GM21528 (cell line): ENCODE results near the gene FANCG.

Experiments
- ATAC-seq: cut with Tn5 transposase; IDR thresholded peaks from one replicate; pipeline ENCODE4 v1.9.1; 2021; ENCODE audit warnings: mild to moderate bottlenecking, moderate library complexity; ENCODE audit not compliant: unreplicated experiment, low FRiP score

The FANCG gene

DNA sequence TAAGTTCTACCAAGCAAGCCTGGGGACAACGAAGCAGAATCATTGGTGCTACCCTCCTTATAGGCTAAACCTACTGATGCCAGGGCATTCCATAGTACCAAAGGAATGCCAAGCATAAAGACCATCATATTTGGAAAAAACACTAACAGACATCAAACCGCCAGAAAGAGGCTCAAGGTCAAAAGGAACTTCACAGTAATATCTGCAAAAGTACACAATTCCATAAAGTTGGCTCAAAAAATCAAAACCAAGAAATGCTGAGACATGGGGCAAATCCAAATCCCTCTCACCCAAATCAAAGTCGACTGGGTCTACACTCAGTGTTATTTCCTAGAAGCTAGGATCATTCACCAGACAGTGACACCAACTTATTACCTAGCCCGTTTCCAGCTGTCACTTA, 10.7 kb downstream of the FANCG start:
- ATAC-seq: no peak

DNA sequence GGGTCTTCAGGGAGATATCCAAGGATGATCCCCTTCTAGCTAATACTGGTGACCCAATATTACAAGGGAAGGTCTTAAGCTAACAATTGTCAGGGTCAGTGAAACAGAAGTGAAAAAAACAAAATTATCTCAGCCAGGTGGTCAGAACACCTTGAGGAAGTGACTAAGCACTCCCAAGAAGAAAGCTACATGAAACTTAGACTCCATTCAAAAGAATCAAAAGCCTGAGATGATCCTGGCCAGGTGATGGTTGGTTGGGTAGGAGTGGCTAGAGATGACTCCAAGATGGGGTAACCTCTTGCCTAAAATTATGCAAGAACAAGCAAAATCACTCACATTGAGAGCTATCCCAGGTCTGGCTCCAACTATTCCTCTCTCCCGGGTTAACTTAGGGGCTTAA, 12.7 kb downstream of the FANCG start:
- no peak for ATAC-seq

DNA sequence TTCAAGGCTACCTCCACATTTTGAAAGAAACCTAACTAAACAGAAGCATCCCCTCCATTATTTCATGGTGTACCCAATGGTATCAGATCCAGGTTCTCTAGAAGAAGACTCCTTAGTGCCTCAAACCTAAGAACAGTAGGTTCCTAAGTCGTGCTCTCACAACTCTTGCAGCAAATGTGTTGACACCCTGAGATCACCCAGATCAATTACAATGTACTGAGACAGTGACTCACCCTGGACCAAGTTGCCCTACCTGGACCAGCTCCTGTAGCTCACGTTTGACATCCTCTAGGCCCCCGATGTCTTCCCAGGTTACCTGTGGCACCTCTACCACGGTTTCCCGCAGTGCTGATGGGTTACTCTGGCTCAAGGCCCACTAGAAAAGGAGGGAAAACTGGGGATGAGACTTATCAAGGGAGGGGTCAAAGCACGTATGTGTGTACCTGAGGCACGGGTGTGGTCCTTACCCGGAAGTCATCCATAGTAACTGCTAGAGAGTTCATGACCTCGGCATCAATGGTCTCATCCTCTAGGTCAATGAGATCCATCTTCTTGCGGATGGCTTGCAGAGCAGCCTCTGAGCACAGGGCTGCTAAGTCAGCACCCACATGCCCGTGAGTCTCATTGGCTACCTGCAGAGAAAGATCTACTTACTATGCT, 19.1 kb downstream of the FANCG start:
- ATAC-seq: no peak

DNA sequence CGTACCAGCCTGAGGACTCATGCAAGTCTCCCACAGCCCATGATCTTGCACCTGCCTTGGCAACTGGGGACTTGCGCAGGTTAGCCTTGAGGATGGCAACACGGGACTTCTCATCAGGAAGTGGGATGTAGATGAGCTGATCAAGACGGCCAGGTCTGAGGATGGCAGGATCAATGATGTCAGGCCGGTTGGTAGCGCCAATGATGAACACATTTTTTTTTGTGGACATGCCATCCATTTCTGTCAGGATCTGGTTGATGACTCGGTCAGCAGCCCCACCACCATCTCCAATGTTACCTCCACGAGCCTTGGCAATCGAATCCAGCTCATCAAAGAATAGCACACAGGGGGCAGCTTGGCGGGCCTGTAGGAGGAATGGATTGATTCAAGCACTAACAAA, 20.3 kb downstream of the FANCG start:
- ATAC-seq: no peak

- ATAC-seq: no peak
These were observed 22.5 kb downstream of the FANCG start for GRCh38 chr9:35057271-35057620.

DNA sequence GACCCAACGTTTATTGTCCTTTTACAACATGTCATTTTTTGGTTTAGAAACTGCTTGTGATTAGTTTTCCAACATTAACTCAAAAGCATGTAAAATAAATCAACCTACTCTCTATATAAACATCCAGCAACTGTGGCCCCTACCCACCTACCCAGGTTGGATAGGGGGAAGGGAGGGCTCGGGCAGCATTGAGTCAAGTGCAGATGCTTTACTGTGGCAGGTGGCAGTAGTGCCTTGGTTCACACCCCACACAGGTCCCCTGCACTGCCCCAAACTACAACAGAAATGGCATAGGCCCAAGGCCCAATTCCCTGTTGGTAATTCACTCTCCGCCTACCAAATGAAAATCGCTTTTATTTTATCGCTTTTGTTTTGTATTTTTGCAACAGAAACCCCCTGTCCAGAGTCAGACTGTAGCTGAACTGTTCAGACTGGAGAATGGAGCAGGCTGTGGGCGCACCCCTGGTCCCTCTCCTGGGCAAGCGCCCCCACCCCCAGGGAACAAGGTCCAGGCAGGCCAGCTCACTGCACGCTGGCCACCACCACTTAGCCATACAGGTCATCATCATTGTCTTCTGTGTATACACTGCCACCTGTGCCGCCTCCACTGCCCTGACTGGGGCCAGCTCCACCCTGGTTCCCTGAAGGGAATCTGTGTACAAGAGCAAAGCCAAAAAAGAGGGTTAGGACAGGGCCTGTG, 23.0 kb downstream of the FANCG start:
- ATAC-seq: no peak

DNA sequence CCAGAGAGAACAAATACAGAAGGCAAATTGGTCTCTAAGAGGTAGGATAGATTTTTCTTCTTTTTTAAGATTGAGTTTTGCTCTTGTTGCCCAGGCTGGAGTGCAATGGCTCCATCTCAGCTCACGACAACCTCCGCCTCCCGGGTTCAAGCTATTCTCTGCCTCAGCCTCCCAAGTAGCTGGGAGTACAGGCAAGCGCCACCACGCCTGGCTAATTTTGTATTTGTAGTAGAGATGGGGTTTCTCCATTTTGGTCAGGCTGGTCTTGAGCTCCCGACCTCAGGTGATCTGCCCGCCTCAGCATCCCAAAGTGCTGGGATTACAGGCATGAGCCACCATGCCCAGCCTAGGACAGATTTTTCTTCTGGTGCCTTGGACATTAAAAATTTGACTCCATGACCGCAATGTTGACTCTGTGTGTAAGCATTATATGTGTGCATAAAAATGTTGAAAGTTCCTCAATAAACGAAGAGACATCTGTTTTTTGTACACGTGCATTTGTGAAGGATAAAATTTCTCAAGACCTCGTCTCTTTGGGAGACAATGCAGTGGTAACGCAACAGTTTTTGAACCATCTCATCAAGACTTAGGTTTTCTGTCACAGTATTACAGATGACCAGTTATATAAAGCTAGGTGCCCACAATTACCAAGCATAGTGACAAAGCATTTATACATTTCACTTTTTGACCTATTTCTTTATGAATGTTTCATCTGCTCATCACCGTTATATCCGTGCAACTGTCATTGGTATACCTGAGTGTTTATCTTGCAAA, 24.7 kb downstream of the FANCG start:
- no peak for ATAC-seq

- ATAC-seq: no peak
These were observed 25.4 kb downstream of the FANCG start for GRCh38 chr9:35054185-35054835.

DNA sequence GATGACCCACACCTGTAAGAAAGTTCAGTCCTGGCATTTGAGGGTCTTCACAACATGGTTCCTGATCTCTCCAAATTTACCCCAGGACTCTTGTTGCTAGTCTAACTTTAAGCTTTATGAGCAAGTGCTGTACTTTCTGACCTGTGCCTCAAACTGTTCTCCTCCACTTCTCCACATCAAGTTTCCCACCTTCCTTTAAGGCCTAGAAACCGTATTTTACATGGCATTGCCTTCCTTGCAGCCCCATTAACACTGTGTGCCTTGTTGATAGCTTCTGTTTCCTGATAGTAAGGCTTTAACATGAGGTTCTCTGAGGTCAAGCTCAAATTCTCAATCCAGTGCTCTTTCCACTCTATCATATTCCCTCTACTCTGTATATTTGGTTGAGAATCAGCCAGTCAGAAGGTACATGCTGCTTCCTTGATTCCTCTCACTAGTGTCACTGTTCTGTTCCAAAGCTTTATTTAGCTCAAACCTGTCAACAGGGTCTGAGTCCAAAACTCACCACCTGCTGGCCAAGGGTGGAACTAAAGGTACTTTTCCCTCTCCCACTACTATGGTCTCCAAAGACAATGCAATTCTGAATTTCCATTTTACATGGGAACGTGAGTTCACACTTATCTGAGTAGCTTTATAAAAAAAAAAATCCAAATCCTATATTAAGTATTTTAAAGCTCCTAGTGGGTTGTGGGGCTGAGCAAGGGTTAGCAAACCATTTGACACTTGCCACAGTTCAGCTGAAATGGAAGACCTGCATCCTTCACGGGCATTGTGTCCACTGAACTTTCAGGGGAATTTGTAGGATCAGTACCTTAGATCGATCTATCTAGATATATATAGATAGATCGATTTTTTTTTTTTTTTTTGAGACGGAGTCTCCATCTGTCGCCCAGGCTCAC, 28.4 kb downstream of the FANCG start:
- ATAC-seq: no peak

GRCh38 chr9:35048511-35048910, 31.2 kb downstream of the FANCG start:
- no peak for ATAC-seq

DNA sequence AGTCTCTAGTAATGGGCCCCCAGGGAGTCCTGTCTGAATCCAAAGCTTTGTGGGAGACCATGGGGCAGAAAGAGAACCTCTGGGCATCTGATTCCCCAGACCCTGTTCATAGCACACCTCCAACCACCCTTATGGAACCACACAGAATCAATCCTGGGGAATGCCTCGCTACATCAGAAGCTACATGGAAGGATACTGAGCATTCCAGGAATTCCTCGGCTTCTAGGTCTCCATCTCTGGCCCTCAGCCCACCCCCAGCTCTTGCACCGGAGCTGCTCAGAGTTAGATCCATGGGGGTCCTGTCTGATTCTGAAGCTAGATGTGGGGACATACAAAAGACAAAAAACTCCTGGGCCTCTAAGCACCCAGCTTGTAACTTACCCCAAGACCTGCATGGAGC, 35.7 kb downstream of the FANCG start:
- no peak for ATAC-seq

- ATAC-seq: no peak
These were observed 36.7 kb downstream of the FANCG start for GRCh38 chr9:35042891-35043545.

GRCh38 chr9:35042081-35042604, 37.6 kb downstream of the FANCG start:
- ATAC-seq: no peak

- no peak for ATAC-seq
These were observed 43.7 kb downstream of the FANCG start for GRCh38 chr9:35035851-35036701.

GRCh38 chr9:35033101-35033500, 46.6 kb downstream of the FANCG start:
- no peak for ATAC-seq

- ATAC-seq: no peak
These were observed 49.9 kb downstream of the FANCG start for GRCh38 chr9:35029852-35030251.

GRCh38 chr9:35029241-35029640, 50.5 kb downstream of the FANCG start:
- ATAC-seq: no peak

DNA sequence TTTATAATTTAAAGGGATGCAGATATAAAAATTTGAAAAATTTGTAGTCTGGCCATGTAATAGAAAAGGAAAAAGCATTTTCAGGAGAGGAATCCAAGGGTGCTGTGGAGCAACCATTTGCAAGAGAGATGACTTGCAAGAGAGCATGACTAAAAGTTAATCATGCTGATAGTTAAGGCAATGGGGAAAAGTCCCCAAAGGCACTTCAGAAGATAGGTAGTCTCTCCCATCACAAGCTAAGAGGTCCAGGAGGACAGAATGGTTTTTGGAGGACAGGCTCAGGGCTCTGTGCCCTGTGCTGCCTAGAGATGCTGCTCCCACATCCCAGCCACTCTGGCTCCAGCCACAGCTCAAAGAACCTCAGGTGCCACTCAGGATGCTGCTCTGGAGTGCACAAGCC, 51.4 kb downstream of the FANCG start:
- no peak for ATAC-seq

DNA sequence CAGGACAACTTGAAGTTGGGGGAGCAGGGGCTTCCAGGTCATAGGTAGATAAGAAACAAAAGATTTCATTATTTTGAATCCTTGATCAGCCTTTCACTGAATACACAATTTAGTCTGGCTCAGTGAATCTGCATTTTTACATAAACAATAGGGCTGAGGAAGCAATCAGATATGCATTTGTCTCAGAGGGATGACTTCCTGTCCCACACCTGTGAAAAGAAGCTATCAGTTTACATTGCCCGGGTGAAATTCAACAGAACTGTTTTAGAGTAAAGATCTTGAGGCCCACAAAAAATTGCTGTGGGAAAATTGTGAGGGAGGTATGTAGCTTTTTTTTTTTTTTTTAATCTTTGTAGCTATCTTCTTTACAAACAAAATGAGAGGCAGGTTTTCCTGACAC, 51.9 kb downstream of the FANCG start:
- no peak for ATAC-seq
